ENCODE results near the gene RAB26.
"Not testable (repeated sequence)": the region's sequence is repeated elsewhere in the genome, so short reads cannot be mapped to it uniquely, and the experiment has no call there.

DNA sequence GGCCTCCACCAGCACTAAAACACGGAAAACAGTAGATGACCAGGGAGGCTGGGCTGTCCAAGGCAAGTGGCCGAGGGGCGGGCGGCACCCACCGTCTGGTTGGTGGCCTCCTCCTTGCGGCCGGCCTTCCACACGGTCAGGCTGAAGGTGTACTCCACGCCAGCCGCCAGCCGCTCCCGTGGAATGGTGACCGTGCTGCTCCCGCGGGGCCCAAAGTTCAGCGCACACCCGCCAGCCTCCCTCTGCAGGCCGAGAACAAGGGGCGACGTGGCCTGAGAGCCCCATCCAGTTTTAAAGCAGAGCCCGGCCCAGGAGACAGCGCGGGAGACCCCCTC lies 40.7 kb upstream of the RAB26 start:
- TF ChIP-seq CTCF (IDR thresholded peaks at IDR 0.05; ENCODE audit: extremely low read depth in 1 of 2, insufficient read depth in 1 of 2, low read depth in 1 of 2, low read length in 2 of 2); POLR2A (IDR thresholded peaks at IDR 0.05; ENCODE audit: low read depth, low read length); EZH2 (IDR thresholded peaks at IDR 0.05; ENCODE audit: borderline replicate concordance, low read depth, low read length, severe bottlenecking); MYC (IDR thresholded peaks at IDR 0.05; ENCODE audit: low read depth, low read length); FOS (IDR thresholded peaks at IDR 0.05; ENCODE audit: borderline replicate concordance, insufficient read depth, low read length); POLR2AphosphoS5 (IDR thresholded peaks at IDR 0.05; ENCODE audit: insufficient read depth, low read depth, low read length): not testable (repeated sequence)
- TF ChIP-seq, protein P1, sequence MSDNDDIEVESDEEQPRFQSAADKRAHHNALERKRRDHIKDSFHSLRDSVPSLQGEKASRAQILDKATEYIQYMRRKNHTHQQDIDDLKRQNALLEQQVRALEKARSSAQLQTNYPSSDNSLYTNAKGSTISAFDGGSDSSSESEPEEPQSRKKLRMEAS (IDR thresholded peaks at IDR 0.05; ENCODE audit: insufficient read depth, insufficient read length), result not testable (repeated sequence)
